ENCODE results near the gene IPO7.
"Not testable (repeated sequence)": the region's sequence is repeated elsewhere in the genome, so short reads cannot be mapped to it uniquely, and the experiment has no call there.

Gene IPO7

GRCh38 chr11:9397746-9398680, 13.6 kb downstream of the IPO7 start:
- DNase-seq (ENCODE audit: low read depth, low spot score) = peak; percentile 12

GRCh38 chr11:9399466-9399865, 15.0 kb downstream of the IPO7 start:
- peak; percentile 8 for DNase-seq (ENCODE audit: low read depth, low spot score)

GRCh38 chr11:9401884-9402283, 17.4 kb downstream of the IPO7 start:
- DNase-seq (ENCODE audit: low read depth, low spot score) = not testable (repeated sequence)

- DNase-seq (ENCODE audit: low read depth, low spot score) = peak; percentile 24
Observed at GRCh38 chr11:9428706-9429105, 44.3 kb downstream of the IPO7 start.

GRCh38 chr11:9438611-9439010, 54.2 kb downstream of the IPO7 start:
- DNase-seq (ENCODE audit: low read depth, low spot score) = no peak

GRCh38 chr11:9446230-9446629, 61.8 kb downstream of the IPO7 start:
- DNase-seq (ENCODE audit: low read depth, low spot score) = no peak

- no peak for DNase-seq (ENCODE audit: low read depth, low spot score)
Observed at GRCh38 chr11:9448576-9449352, 64.3 kb downstream of the IPO7 start.

GRCh38 chr11:9452023-9452422, 67.6 kb downstream of the IPO7 start:
- DNase-seq (ENCODE audit: low read depth, low spot score) = not testable (repeated sequence)

GRCh38 chr11:9455722-9456121, 71.3 kb downstream of the IPO7 start:
- DNase-seq (ENCODE audit: low read depth, low spot score) = no peak

GRCh38 chr11:9459667-9460321, 75.3 kb downstream of the IPO7 start:
- DNase-seq (ENCODE audit: low read depth, low spot score) = peak; percentile 87

GRCh38 chr11:9460322-9461062, 76.0 kb downstream of the IPO7 start, which contains the start of gene ZNF143:
TSS of gene ZNF143 (plus strand) at chr11:9461012. CDS start at chr11:9471309, 10,297 bp downstream.
- peak; percentile 100 for DNase-seq (ENCODE audit: low read depth, low spot score)

- peak; percentile 94 for DNase-seq (ENCODE audit: low read depth, low spot score)
Observed at GRCh38 chr11:9461063-9461759, 76.8 kb downstream of the IPO7 start.

GRCh38 chr11:9461760-9462134, 77.3 kb downstream of the IPO7 start:
- DNase-seq (ENCODE audit: low read depth, low spot score) = peak; percentile 49

- peak; percentile 25 for DNase-seq (ENCODE audit: low read depth, low spot score)
Observed at GRCh38 chr11:9462172-9462799, 77.8 kb downstream of the IPO7 start.

GRCh38 chr11:9462806-9463537, 78.5 kb downstream of the IPO7 start:
- DNase-seq (ENCODE audit: low read depth, low spot score) = peak; percentile 8

GRCh38 chr11:9470765-9471164, 86.3 kb downstream of the IPO7 start:
- no peak for DNase-seq (ENCODE audit: low read depth, low spot score)

GRCh38 chr11:9473408-9473807, 89.0 kb downstream of the IPO7 start:
- DNase-seq (ENCODE audit: low read depth, low spot score) = no peak

GRCh38 chr11:9479899-9480298, 95.4 kb downstream of the IPO7 start:
- no peak for DNase-seq (ENCODE audit: low read depth, low spot score)

- peak; percentile 53 for DNase-seq (ENCODE audit: low read depth, low spot score)
Observed at GRCh38 chr11:9489080-9489765, 104.8 kb downstream of the IPO7 start.

Measured in astrocyte of the hippocampus (primary cell).